Erythroblast (primary cell): Measurements from ENCODE around the gene SLC38A8.

Source experiments
- GATA1 ChIP-seq: IDR thresholded peaks from 2 replicates; pipeline ENCODE4 v1.6.1; 2011; ENCODE audit warnings: low read depth, mild to moderate bottlenecking, control low read depth, low read length, moderate library complexity
- POLR2A ChIP-seq: IDR thresholded peaks from 2 replicates; pipeline ENCODE4 v1.6.1; 2011; ENCODE audit warnings: mild to moderate bottlenecking, low read length

GRCh38 chr16:84016477-84016876 is 26.1 kb downstream of the SLC38A8 start:
- TF ChIP-seq POLR2A = no peak
- TF ChIP-seq GATA1 = no peak
